ENCODE measurements around the gene SLC16A1. TPM values are rescaled to one million over a fixed set of nuclear protein-coding genes. Genes with fewer than 3 reads are reported as not detected.

SLC16A1 gene
- total and polyA plus RNA-seq, 2 of the 8 experiments (the other 6 are each of a cell fraction or from before 2014, with no cell fraction given) = 435 to 545 TPM

DNA sequence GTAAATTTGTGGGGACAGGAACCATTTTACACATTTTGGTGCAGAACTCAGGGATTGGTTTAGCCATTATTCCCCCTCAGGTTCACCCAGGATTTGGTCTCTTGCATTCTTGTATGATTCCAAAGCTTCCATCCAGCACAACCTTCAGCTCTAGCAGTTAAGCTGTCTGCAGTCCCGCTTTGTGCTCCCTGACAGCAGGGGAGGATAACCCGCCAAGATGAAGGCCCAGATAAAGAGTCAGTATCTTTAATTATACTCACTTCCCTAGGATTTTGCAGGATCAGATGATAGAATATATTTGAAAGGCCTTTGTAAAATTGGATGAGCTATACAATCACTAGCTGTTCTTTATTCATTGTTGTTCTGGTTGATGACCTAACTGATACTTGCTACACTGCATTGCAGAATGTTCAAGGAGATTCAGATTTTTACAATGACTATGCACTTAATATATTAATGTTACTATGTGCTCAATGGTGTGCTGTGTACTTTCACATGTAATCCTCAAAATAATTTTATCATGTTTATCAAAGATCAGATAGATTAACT, 49.8 kb downstream of the SLC16A1 start:
- no peak overlapping the region for H3K9ac ChIP-seq (replicated peaks in 1 of 4; ENCODE audit: extremely low read depth in 1 of 4, low read depth in 3 of 4, low read length in 3 of 4)
- WGBS, 2 experiments (ENCODE audit: extremely low coverage in 1 of 2, insufficient coverage in 1 of 2, insufficient read length in 1 of 2, insufficient replicate concordance in 2 of 2, low coverage in 1 of 2, low lambda C conversion rate in 2 of 2, missing lambda C conversion rate in 1 of 2) = 45% methylated on average over 2 of the region's 2 CpGs; no CpG with 5 or more reads in 1 of the 2 experiments
- DNase-seq (ENCODE audit: low read depth in 1 of 2, low spot score in 2 of 2) (peak in 1 of 2 experiments; percentile 41), FAIRE-seq (no peak)
- no peak overlapping the region for H4K8ac ChIP-seq (ENCODE audit: extremely low read depth, insufficient read depth, low read length)
- H2BK5ac ChIP-seq (ENCODE audit: low read depth, low read length) = no peak overlapping the region; the same call in 1 of the 2 replicates
- no peaks in the 10 kb centered on the region for H3K9me3 ChIP-seq (ENCODE audit: insufficient read depth in 2 of 2, low read depth in 1 of 2, low read length in 1 of 2)
- no peak overlapping the region for H2BK120ac ChIP-seq (replicated peaks; ENCODE audit: low read depth, low read length)
- TF ChIP-seq CBX8 (IDR thresholded peaks at IDR 0.05; ENCODE audit: borderline replicate concordance, low read depth, low read length) = no peak
- no peak for TF ChIP-seq SUZ12 (IDR thresholded peaks at IDR 0.05; ENCODE audit: low read length)
- peak in 1 of 2 experiments; percentile 33; a peak in 2 of 3 replicates for TF ChIP-seq POLR2A (IDR thresholded peaks at IDR 0.05; ENCODE audit: control extremely low read depth in 1 of 2, low read depth in 2 of 2, low read length in 2 of 2)
- H3K56ac ChIP-seq (replicated peaks; ENCODE audit: insufficient read length, low read depth, low read length) = no peak overlapping the region
- H2AFZ ChIP-seq (ENCODE audit: low read length) = no peak overlapping the region
- H2BK20ac ChIP-seq (ENCODE audit: low read length) = no peak overlapping the region
- no peak overlapping the region for H4K91ac ChIP-seq (replicated peaks; ENCODE audit: insufficient read length, low read length)
- H3K27me3 ChIP-seq (replicated peaks in 1 of 4; ENCODE audit: control insufficient read depth in 3 of 4, extremely low read depth in 1 of 4, insufficient read depth in 3 of 4, low read length in 3 of 4) = no peaks in the 10 kb centered on the region
- H3K14ac ChIP-seq (ENCODE audit: insufficient read length) = no peak overlapping the region
- peak overlapping the region; percentile 25 to 29; a peak in 2 of 4 replicates for H3K4me2 ChIP-seq (ENCODE audit: insufficient read depth in 1 of 2, low read depth in 2 of 2, low read length in 2 of 2)
- H3K4me3 ChIP-seq (ENCODE audit: extremely low read depth in 1 of 4, insufficient read depth in 2 of 4, low read depth in 3 of 4, low read length in 4 of 4) = peak overlapping the region in 1 of 4 experiments; percentile 3; a peak in 1 of 8 replicates
- no peak overlapping the region for H3K18ac ChIP-seq (ENCODE audit: extremely low read depth, low read length)
- H2BK12ac ChIP-seq (ENCODE audit: low read depth, low read length) = no peak overlapping the region
- POLR2A ChIA-PET (ENCODE audit: partially characterized antibody) = interaction anchor here (0.6 to 6.3 kb wide), 12 partner anchors 10 to 191 kb away, joined by 3 to 38 read pairs (median 7); partner anchors contain the start of genes LRIG2, PPM1J and SLC16A1
- no peak overlapping the region for H4K5ac ChIP-seq (ENCODE audit: insufficient read length, low read depth, low read length)
- no peaks in the 10 kb centered on the region for H4K20me1 ChIP-seq (replicated peaks in 1 of 2; ENCODE audit: control insufficient read depth in 1 of 2, insufficient read depth in 2 of 2, low read length in 2 of 2)
- H3K23me2 ChIP-seq (ENCODE audit: low read depth, low read length) = no peaks in the 10 kb centered on the region
- no peak overlapping the region for H3K27ac ChIP-seq (ENCODE audit: low read depth, low read length)
- CTCF ChIA-PET (ENCODE audit: partially characterized antibody) = interaction anchor here (0.8 to 4.2 kb wide), 12 partner anchors 11 to 190 kb away, joined by 3 to 19 read pairs (median 8); partner anchors contain the start of genes LRIG2 and PPM1J
- no peak overlapping the region for H2AK5ac ChIP-seq (ENCODE audit: low read depth, low read length)
- H3K36me3 ChIP-seq (ENCODE audit: control insufficient read depth in 2 of 4, insufficient read depth in 4 of 4, low read length in 3 of 4) = peaks cover 0 to 10% (median 5%) of the 10 kb centered on the region in 4 experiments; a peak in 2 of 8 replicates
- no peak overlapping the region for H3K4ac ChIP-seq (replicated peaks; ENCODE audit: insufficient read length, low read depth, low read length)
- no peak overlapping the region for H2BK15ac ChIP-seq (ENCODE audit: low read length)
- no peaks in the 10 kb centered on the region for H3K79me1 ChIP-seq (ENCODE audit: low read depth, low read length)
- H3K23ac ChIP-seq (ENCODE audit: insufficient read length) = no peak overlapping the region
- peaks cover 0 to 4% of the 10 kb centered on the region in 2 experiments; a peak in 1 of 4 replicates for H3K79me2 ChIP-seq (ENCODE audit: control insufficient read depth in 1 of 2, insufficient read depth in 2 of 2, low read length in 2 of 2)
- H3K4me1 ChIP-seq (replicated peaks in 1 of 4; ENCODE audit: control insufficient read depth in 3 of 4, insufficient read depth in 4 of 4, low read length in 3 of 4) = peaks cover 2 to 31% (median 20%) of the 10 kb centered on the region in 4 experiments; a peak in 6 of 7 replicates

Measured in H1 (cell line).